ENCODE data around the gene ZNF598. TPM values are rescaled to one million over a fixed set of nuclear protein-coding genes. Genes with fewer than 3 reads are reported as not detected.

Gene ZNF598
- total and polyA plus RNA-seq, 2 of the 13 experiments (the other 11 are each of a cell fraction or from before 2014, with no cell fraction given), result 13.5 to 14.2 TPM

GRCh38 chr16:1971796-1972489 is 37.7 kb downstream of the ZNF598 start, which contains the start of gene TBL3 (continued):
- no peak for TF ChIP-seq AHDC1 (CRISPR knock-in tag; IDR thresholded peaks at IDR 0.05; ENCODE audit: borderline replicate concordance)
- peak; percentile 50; the same call in 1 of the 2 replicates for TF ChIP-seq ZNF737 (CRISPR knock-in tag; IDR thresholded peaks at IDR 0.05; ENCODE audit: borderline replicate concordance)
- TF ChIP-seq MZF1 (CRISPR knock-in tag; IDR thresholded peaks at IDR 0.05; ENCODE audit: borderline replicate concordance), result 0 out of 2 replicates have a peak, but pooled peaks have one; percentile 81
- peak; percentile 77; the same call in 1 of the 2 replicates for TF ChIP-seq MAZ (IDR thresholded peaks at IDR 0.05; ENCODE audit: borderline replicate concordance, low read depth, low read length)
- TF ChIP-seq MAZ (CRISPR knock-in tag; IDR thresholded peaks at IDR 0.05; ENCODE audit: low read depth), result peak; percentile 89
- peak; percentile 68; the same call in 1 of the 2 replicates for TF ChIP-seq SMAD3 (CRISPR knock-in tag; IDR thresholded peaks at IDR 0.05)
- no peak for TF ChIP-seq ZNF382 (CRISPR knock-in tag; IDR thresholded peaks at IDR 0.05; ENCODE audit: borderline replicate concordance)
- peak; percentile 91; the same call in 1 of the 2 replicates for TF ChIP-seq ZNF280D (CRISPR knock-in tag; IDR thresholded peaks at IDR 0.05)
- TF ChIP-seq ZNF850 (CRISPR knock-in tag; conservative IDR thresholded peaks at IDR 0.05), result no peak
- TF ChIP-seq YY1 (IDR thresholded peaks at IDR 0.05; ENCODE audit: insufficient read depth, insufficient replicate concordance, low read depth, low read length), result peak; percentile 100
- no peak; the same call in 1 of the 2 replicates for TF ChIP-seq ZNF780A (CRISPR knock-in tag; IDR thresholded peaks at IDR 0.05)
- peak; percentile 81 for TF ChIP-seq ZNF589 (CRISPR knock-in tag; conservative IDR thresholded peaks at IDR 0.05)
- TF ChIP-seq ZNF567 (CRISPR knock-in tag; IDR thresholded peaks at IDR 0.05; ENCODE audit: borderline replicate concordance), result peak; percentile 97
- no peak for TF ChIP-seq ZNF644 (CRISPR knock-in tag; IDR thresholded peaks at IDR 0.05; ENCODE audit: low read depth)
- TF ChIP-seq SKI (IDR thresholded peaks at IDR 0.05; ENCODE audit: partially characterized antibody), result peak; percentile 47
- TF ChIP-seq REL (CRISPR knock-in tag; conservative IDR thresholded peaks at IDR 0.05), result peak; percentile 78; the same call in 1 of the 2 replicates
- TF ChIP-seq MTA1 (CRISPR knock-in tag; IDR thresholded peaks at IDR 0.05; ENCODE audit: borderline replicate concordance), result peak; percentile 94
- TF ChIP-seq NR2F1 (CRISPR knock-in tag; IDR thresholded peaks at IDR 0.05), result no peak
- 0 out of 2 replicates have a peak, but pooled peaks have one; percentile 52 for TF ChIP-seq ZNF232 (CRISPR knock-in tag; IDR thresholded peaks at IDR 0.05; ENCODE audit: borderline replicate concordance)
- TF ChIP-seq SP1 (IDR thresholded peaks at IDR 0.05), result no peak
- peak; percentile 92 for TF ChIP-seq SP1 (CRISPR knock-in tag; IDR thresholded peaks at IDR 0.05)

Data from HepG2 (cell line).